ENCODE results near the gene CUBN. TPM values are rescaled to one million over a fixed set of nuclear protein-coding genes. Genes with fewer than 3 reads are reported as not detected.

Gene CUBN
- polyA plus RNA-seq (ENCODE audit: insufficient read depth in 1 of 5, insufficient read length in 5 of 5, low replicate concordance in 1 of 5) = 1 to 10 TPM; 2.1 to 6.2 (median 3.4) TPM
- long read RNA-seq, donor 1 = 0 reads
- long read RNA-seq, donor 2 = 0 reads
- long read RNA-seq, donor 3 = 0 reads
- long read RNA-seq, donor 4 = 0 reads
- long read RNA-seq, donor 5 = 0 reads
- long read RNA-seq, donor 6 = 0 reads
- long read RNA-seq, donor 7 = 0 reads
- long read RNA-seq, donor 8 = 0 reads

DNA sequence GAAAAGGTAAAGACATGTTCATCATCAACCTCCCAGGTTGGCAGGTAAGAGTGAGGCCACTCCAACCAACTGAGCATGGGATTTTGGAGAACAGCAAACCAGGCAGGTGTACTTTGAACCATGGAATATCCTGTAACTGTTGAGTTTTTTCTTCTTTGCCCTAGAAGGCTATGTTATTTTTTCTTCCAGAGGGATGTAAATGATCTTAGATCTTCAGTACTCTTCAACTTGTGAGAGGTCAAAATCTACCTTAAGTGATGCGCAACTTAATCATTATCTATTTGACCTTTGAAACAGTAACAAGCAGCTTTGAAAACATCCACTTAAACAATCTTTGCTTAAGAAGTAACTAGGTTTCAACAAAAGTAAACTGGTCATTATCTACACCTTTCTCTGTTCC is at the start of gene CUBN:
Gene CUBN, minus strand, starts transcription at position 71 of the 400 bp plus-strand sequence. Its CDS starts 46 bp downstream, at position 25.
- no peak for DNase-seq

GRCh38 chr10:17179002-17179401 is 49.4 kb upstream of the CUBN start:
- DNase-seq = no peak

DNA sequence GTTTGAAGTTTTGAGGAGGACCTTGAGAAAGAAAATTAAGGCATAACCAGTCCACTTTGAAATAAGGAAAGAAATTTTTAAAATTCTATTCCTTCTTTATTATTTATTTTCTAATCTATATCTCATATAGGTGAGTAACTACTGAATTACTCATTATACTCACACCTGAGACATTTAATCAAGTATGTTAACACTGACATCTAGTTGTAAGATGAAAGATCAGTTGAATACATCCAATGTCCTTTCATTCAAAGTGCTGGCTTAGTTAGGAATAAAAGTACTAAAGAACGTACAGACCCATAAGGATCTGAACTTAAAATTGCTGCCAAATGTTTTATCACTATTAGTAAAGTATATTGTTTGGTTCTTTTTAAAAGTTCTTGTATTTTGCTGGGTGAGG is 48.4 kb upstream of the CUBN start:
- no peak for DNase-seq

- DNase-seq = no peak
Measured at GRCh38 chr10:17177014-17177413, 47.4 kb upstream of the CUBN start.

- DNase-seq = no peak
Measured at GRCh38 chr10:17176091-17176490, 46.5 kb upstream of the CUBN start.

- DNase-seq = no peak
Measured at GRCh38 chr10:17175551-17175950, 45.9 kb upstream of the CUBN start.

- DNase-seq = no peak
Measured at GRCh38 chr10:17174626-17175025, 45.0 kb upstream of the CUBN start.

- peak; percentile 55 for DNase-seq
Measured at GRCh38 chr10:17171141-17171641, 41.6 kb upstream of the CUBN start.

DNA sequence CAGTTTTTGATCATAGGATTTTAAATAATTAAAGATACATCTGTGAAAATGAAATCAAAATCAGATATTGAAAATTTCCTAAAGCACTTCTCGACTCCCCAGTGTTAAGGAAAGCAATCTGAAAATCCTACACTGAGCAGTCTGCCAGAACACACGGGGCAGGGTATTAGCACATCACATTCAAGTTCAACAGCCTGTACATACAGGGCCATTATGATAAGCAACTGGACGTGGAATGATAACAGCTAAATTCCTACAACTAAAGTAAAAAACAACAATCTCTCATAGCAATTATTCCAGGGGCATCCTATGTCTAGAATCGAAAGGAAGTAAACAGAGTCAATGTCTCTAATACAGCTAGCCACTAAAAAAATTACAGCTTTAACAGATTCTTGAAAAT is 40.2 kb upstream of the CUBN start:
- DNase-seq = peak in 1 of 2 donors; percentile 25

- DNase-seq = no peak
Measured at GRCh38 chr10:17166699-17167098, 37.1 kb upstream of the CUBN start.

DNA sequence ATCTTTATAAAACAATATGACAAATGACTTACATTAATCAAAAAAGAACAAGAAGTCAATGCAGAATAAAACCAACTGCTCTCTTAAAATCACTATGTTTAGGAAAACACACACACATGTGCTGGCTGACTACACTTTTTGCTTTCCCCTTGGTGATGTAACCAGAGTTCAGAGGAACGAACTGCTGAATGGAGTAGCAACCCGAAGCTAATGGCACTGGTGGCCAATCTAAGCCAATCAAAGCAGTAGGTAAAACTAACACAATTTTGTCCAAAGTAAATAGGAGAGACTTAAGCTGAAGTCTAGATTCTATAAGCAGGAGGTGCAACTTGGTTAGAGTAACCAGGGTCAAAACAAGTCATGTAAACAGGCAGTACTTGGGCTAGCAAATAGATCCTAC is 33.2 kb upstream of the CUBN start:
- DNase-seq = no peak

- DNase-seq = no peak
Measured at GRCh38 chr10:17161775-17162174, 32.2 kb upstream of the CUBN start.

DNA sequence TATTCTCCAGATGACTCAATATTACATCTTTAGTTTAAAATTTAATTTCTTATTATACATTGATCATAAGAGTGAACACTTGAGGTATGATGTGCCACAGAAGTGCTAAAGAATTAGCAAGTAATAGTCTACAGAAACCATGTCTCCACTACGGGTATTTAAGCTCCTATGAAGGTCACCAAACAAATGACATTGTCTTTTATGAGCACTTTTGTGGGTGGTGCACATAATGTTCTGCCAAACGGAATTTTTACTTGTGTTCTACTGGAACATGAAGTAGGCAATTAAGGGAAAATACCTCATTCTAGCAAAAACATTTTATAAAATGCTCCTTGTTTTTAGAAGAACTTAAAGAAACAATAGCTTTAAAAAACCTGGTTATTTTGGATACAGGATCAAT is 27.4 kb upstream of the CUBN start:
- DNase-seq = no peak

- DNase-seq = no peak
Measured at GRCh38 chr10:17155826-17156225, 26.2 kb upstream of the CUBN start.

DNA sequence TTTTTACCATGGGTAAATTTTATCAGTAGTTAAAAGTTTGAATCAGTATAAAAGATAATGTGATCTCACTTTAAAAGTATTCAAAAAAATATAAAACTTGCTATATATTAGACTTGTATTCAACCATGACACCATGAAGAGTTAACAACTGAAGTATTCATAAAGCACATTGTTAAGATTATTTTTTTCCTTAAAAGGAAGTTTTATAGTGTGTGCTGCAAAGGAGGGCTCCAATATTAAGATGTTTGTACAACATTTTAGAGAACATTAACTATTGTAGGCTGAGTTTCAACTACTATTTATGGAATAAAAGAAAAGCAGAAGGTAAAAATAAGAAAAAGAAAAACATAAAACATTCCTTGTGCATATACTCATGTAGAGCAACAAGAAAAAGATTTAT is 24.5 kb upstream of the CUBN start:
- DNase-seq = no peak

DNA sequence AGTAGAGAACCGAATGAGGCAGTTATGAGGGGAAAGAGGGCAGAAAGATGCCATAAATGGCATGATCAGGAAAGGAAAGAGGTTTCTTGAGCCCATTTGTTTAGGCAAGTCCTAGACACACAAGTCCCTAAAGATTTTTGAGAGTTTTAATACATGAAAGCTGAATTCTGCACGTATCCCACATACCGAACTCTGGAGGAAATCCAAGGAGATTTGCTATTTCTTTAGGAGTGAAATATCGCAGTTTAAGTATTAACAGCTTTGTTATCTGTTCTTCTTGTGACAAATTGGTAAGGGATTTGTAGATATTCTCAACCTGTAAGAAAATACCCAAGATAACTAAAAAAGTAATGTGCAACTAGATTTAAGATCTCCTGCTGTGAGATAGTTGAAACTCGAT is 23.7 kb upstream of the CUBN start:
- no peak for DNase-seq

DNA sequence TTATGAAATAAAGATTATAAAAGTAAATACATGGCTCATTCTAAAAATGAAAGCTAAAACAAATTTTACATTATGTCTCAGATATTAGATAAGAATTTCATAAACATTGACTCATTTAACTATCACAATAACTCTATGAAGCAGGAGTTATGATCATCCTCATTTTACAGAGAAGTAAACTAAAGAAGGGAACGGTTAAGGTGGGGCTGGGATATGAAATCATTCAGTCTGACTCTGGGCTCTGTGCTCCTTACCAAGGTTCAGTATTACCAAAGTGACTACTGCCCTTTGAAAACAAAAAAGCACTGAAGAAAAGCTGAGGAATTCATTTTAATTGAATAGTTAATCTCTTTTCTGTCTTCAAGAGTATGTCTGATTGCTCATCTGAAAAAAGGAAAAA is 22.1 kb upstream of the CUBN start:
- no peak for DNase-seq

GRCh38 chr10:17147884-17148489 is 18.4 kb upstream of the CUBN start:
- peak; percentile 20 to 34 for DNase-seq

DNA sequence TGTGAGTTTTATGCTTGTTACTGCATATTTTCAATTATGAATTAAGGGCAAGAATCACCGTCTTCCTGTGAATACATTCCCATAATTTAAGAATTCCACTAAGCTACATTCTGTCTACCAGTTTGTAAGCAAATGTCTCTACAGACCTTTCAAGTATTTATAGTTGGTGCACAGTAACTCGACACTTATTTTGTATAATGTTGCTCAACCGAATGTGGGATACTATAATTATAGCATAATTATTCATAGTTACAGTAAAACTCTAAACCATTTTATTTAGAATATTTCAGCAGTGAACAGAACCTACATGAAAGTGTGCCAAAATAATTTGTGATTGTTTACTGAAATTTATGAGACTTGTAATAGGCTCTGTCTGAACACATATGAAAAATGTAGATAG is 17.3 kb upstream of the CUBN start:
- no peak for DNase-seq

DNA sequence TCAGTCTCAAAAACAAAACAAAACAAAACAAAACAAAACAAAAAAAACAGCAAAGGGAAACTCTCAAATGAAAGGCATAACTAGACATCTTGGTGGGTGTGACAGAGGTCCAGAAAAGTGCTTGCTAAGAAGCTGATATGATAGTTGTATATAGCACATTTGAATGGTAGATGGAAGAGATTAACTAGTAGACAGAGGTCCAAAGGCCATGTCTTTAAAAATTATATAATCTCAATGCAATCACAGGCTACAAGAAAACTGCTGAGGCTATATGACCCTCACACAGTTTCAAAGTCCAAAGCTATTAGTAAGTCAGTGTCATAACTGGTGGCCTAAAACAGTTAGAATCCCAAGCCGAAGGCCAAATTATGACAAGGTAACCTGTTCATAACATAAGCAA is 15.6 kb upstream of the CUBN start:
- no peak for DNase-seq

DNA sequence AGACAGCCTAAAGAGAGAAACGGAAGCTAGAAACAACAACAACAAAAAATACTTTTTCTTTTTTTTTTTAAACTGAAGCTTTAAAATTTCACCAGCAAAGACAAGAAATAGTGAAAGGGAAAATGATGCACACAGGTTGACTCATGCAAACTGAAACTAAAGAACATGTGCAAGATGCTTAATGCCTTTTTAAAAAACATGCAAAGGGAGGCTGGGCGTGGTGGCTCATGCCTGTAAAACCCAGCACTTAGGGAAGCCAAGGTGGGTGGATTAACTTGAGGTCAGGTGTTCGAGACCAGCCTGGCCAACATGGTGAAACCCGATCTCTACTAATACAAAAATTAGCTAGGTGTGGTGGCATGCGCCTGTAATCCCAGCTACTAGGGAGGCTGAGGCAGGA is 15.1 kb upstream of the CUBN start:
- no peak for DNase-seq

- DNase-seq = no peak
Measured at GRCh38 chr10:17144032-17144431, 14.4 kb upstream of the CUBN start.

DNA sequence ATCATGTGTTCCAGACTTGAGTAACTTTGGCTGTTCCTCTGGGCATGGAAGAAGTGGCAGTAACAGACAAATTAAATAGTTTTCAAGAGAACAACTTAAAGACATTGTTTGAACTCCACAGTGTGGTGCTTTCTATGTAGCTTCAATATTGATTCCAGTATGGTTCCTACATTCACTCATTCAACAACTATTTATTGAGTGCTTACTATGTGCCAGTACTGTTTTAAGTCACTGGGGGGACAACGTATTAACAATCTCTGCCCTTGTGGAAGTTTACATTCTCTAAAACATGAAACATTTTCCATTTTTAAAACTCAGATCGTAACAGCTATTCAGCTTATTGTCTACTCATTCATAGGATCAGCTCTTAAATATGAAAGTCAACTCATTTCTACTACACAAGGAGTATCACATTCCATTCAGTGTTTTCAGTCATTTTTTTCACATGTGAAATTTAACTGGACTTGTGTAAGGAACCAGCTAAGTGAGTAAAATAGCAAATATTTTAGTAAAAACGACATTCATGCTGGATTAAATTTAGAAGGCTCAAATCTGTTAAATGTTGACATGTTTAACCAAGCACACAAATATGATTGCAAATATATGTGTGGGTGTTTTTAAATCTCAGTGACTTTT is 13.6 kb upstream of the CUBN start:
- no peak for DNase-seq

Data from right lung (tissue), 10 donors.